H1 (cell line): ENCODE data around the gene PHLDA2. TPM values are rescaled to one million over a fixed set of nuclear protein-coding genes. Genes with fewer than 3 reads are reported as not detected.

Experiments
- CTCF ChIA-PET: fragments of 300-600 bp; sonication (Branson Sonifier 250); formaldehyde crosslinking; loops from one replicate; lab custom pipeline; 2021; ENCODE audit not compliant: partially characterized antibody; lab: Charles Lee
- POLR2A ChIA-PET: fragments of 300-600 bp; sonication (Branson Sonifier 250); formaldehyde crosslinking; loops from one replicate; lab custom pipeline; 2021; ENCODE audit warnings: inconsistent platforms; ENCODE audit not compliant: partially characterized antibody; lab: Charles Lee
- DNase-seq, 2 experiments: peaks; one replicate each; pipeline versions ENCODE4 v3.0.0 to v3.0.0-alpha.2; 2010 to 2022; ENCODE audit warnings: low spot score in 2 of 2, low read depth in 1 of 2, mixed read lengths in 1 of 2
- FAIRE-seq: peaks from 2 replicates; lab custom pipeline; 2011; peaks lifted over from hg19 to GRCh38; lab: Jason Lieb, UNC
- H2AFZ ChIP-seq: 2 replicates; pipeline ENCODE4 v1.8.1; 2012; ENCODE audit warnings: low read length, inconsistent platforms
- H2AK5ac ChIP-seq: 2 replicates; pipeline ENCODE4 v1.6.1; 2013; ENCODE audit warnings: low read depth, low read length
- H2BK120ac ChIP-seq: replicated peaks from 2 replicates; pipeline ENCODE3; 2013; ENCODE audit warnings: low read depth, low read length, inconsistent platforms
- H2BK12ac ChIP-seq: 2 replicates; pipeline ENCODE4 v1.6.1; 2013; ENCODE audit warnings: low read depth, low read length
- H2BK15ac ChIP-seq: 2 replicates; pipeline ENCODE4 v1.6.1; 2013; ENCODE audit warnings: low read length
- H2BK20ac ChIP-seq: 2 replicates; pipeline ENCODE4 v1.6.1; 2013; ENCODE audit warnings: low read length
- H2BK5ac ChIP-seq: 2 replicates; pipeline ENCODE4 v1.6.1; 2013; ENCODE audit warnings: low read depth, low read length
- H3K14ac ChIP-seq: 2 replicates; pipeline ENCODE4 v1.6.1; 2013; ENCODE audit warnings: inconsistent platforms; ENCODE audit not compliant: insufficient read length
- H3K18ac ChIP-seq: 2 replicates; pipeline ENCODE4 v1.6.1; 2013; ENCODE audit warnings: low read length; ENCODE audit errors: extremely low read depth
- H3K23ac ChIP-seq: 2 replicates; pipeline ENCODE4 v1.6.1; 2013; ENCODE audit warnings: inconsistent platforms; ENCODE audit not compliant: insufficient read length
- H3K23me2 ChIP-seq: 2 replicates; pipeline ENCODE4 v1.6.1; 2013; ENCODE audit warnings: low read depth, low read length
- H3K27ac ChIP-seq: 2 replicates; pipeline ENCODE4 v1.6.1; 2011; ENCODE audit warnings: low read depth, low read length, inconsistent platforms
- H3K27me3 ChIP-seq, 4 experiments: replicated peaks in 1 of 4; 1 replicate in 1 of 4; 2 replicates in 3 of 4; pipeline versions ENCODE4 v1.6.1 to v1.8.1; 2011 to 2013; ENCODE audit warnings: low read length in 3 of 4, mild to moderate bottlenecking in 3 of 4, inconsistent platforms in 2 of 4, mixed read lengths in 2 of 4, moderate library complexity in 1 of 4; ENCODE audit not compliant: control insufficient read depth in 3 of 4, insufficient read depth in 3 of 4; ENCODE audit errors: extremely low read depth in 1 of 4
- H3K36me3 ChIP-seq, 4 experiments: 2 replicates each; pipeline versions ENCODE4 v1.6.1 to v1.8.1; 2011 to 2013; ENCODE audit warnings: mild to moderate bottlenecking in 4 of 4, low read length in 3 of 4, moderate library complexity in 2 of 4, control low read depth in 1 of 4, inconsistent platforms in 1 of 4; ENCODE audit not compliant: insufficient read depth in 4 of 4, control insufficient read depth in 2 of 4
- H3K4ac ChIP-seq: replicated peaks from 2 replicates; pipeline ENCODE3; 2013; ENCODE audit warnings: low read length, low read depth, mixed read lengths, inconsistent platforms; ENCODE audit not compliant: insufficient read length
- H3K4me1 ChIP-seq, 4 experiments: replicated peaks in 1 of 4; 1 replicate in 1 of 4; 2 replicates in 3 of 4; pipeline versions ENCODE4 v1.6.1 to v1.8.1; 2011 to 2013; ENCODE audit warnings: low read length in 3 of 4, inconsistent platforms in 2 of 4, mixed read lengths in 1 of 4; ENCODE audit not compliant: insufficient read depth in 4 of 4, control insufficient read depth in 3 of 4
- H3K4me2 ChIP-seq, 2 experiments: 2 replicates each; pipeline versions ENCODE4 v1.6.1 to v1.8.1; 2011 to 2013; ENCODE audit warnings: low read depth in 2 of 2, low read length in 2 of 2, control low read depth in 1 of 2, inconsistent platforms in 1 of 2, mild to moderate bottlenecking in 1 of 2; ENCODE audit not compliant: insufficient read depth in 1 of 2
- H3K4me3 ChIP-seq, 4 experiments: fragments of 200-600, 300-600 bp in 1 of 4; sonication (generic), shearing (Covaris generic), sonication (Bioruptor Twin) in 1 of 4; 2 replicates each; pipeline versions ENCODE4 v1.5.1 to v1.8.1; 2011 to 2016; ENCODE audit warnings: low read length in 4 of 4, low read depth in 3 of 4, control low read depth in 2 of 4, inconsistent platforms in 2 of 4, mild to moderate bottlenecking in 2 of 4, mixed read lengths in 1 of 4, moderate library complexity in 1 of 4; ENCODE audit not compliant: insufficient read depth in 2 of 4; ENCODE audit errors: extremely low read depth in 1 of 4
- H3K56ac ChIP-seq: replicated peaks from 2 replicates; pipeline ENCODE3; 2013; ENCODE audit warnings: low read depth, mild to moderate bottlenecking, mixed read lengths, low read length, inconsistent platforms; ENCODE audit not compliant: insufficient read length
- H3K79me1 ChIP-seq: 2 replicates; pipeline ENCODE4 v1.6.1; 2013; ENCODE audit warnings: low read depth, low read length, control low read depth
- H3K79me2 ChIP-seq, 2 experiments: 2 replicates each; pipeline versions ENCODE4 v1.6.1 to v1.8.1; 2012 to 2013; ENCODE audit warnings: low read length in 2 of 2, mild to moderate bottlenecking in 2 of 2, inconsistent platforms in 1 of 2; ENCODE audit not compliant: insufficient read depth in 2 of 2, control insufficient read depth in 1 of 2
- H3K9ac ChIP-seq, 4 experiments: replicated peaks in 1 of 4; 1 replicate in 1 of 4; 2 replicates in 3 of 4; pipeline versions ENCODE4 v1.6.1 to v1.8.1; 2011 to 2013; ENCODE audit warnings: low read depth in 3 of 4, low read length in 3 of 4, control low read depth in 2 of 4, mild to moderate bottlenecking in 2 of 4, moderate library complexity in 2 of 4, inconsistent platforms in 1 of 4; ENCODE audit errors: extremely low read depth in 1 of 4
- H3K9me3 ChIP-seq, 2 experiments: 2 replicates each; pipeline versions ENCODE4 v1.6.1 to v1.8.1; 2012 to 2013; ENCODE audit warnings: mild to moderate bottlenecking in 2 of 2, moderate library complexity in 2 of 2, control low read depth in 1 of 2, inconsistent platforms in 1 of 2, low read depth in 1 of 2, low read length in 1 of 2, mixed read lengths in 1 of 2; ENCODE audit not compliant: insufficient read depth in 2 of 2
- H4K20me1 ChIP-seq, 2 experiments: replicated peaks in 1 of 2; 2 replicates each; pipeline versions ENCODE3 to v1.8.1; 2011 to 2013; ENCODE audit warnings: inconsistent platforms in 2 of 2, low read length in 2 of 2, mild to moderate bottlenecking in 1 of 2; ENCODE audit not compliant: insufficient read depth in 2 of 2, control insufficient read depth in 1 of 2
- H4K5ac ChIP-seq: 2 replicates; pipeline ENCODE4 v1.6.1; 2013; ENCODE audit warnings: low read length, low read depth, mixed read lengths, inconsistent platforms; ENCODE audit not compliant: insufficient read length
- H4K8ac ChIP-seq: 2 replicates; pipeline ENCODE4 v1.8.0; 2013; ENCODE audit warnings: mild to moderate bottlenecking, moderate library complexity, low read length, inconsistent platforms; ENCODE audit not compliant: insufficient read depth; ENCODE audit errors: extremely low read depth
- H4K91ac ChIP-seq: replicated peaks from 2 replicates; pipeline ENCODE3; 2013; ENCODE audit warnings: low read length, mixed read lengths, inconsistent platforms; ENCODE audit not compliant: insufficient read length
- CTCF ChIP-seq, 3 experiments: IDR thresholded peaks; 1 replicate in 2 of 3; 2 replicates in 1 of 3; pipeline versions ENCODE4 v1.5.1 to v1.6.1; 2011; ENCODE audit warnings: low read length in 3 of 3, mild to moderate bottlenecking in 3 of 3, inconsistent platforms in 2 of 3, low read depth in 1 of 3, moderate library complexity in 1 of 3; ENCODE audit not compliant: insufficient read depth in 1 of 3; ENCODE audit errors: control extremely low read depth in 1 of 3
- HDAC2 ChIP-seq, 2 experiments: fragments of 300-600 bp in 1 of 2; sonication (generic) in 1 of 2; IDR thresholded peaks; 2 replicates each; pipeline ENCODE4 v1.6.1; 2011 to 2012; ENCODE audit warnings: low read depth in 2 of 2, low read length in 2 of 2, mild to moderate bottlenecking in 2 of 2, moderate library complexity in 2 of 2, borderline replicate concordance in 1 of 2, inconsistent platforms in 1 of 2
- JUND ChIP-seq: IDR thresholded peaks from 2 replicates; pipeline ENCODE4 v1.6.1; 2011; ENCODE audit warnings: mild to moderate bottlenecking, improper control_type of control experiment, low read length
- KDM1A ChIP-seq: fragments of 200-600, 300-600 bp; sonication (generic); IDR thresholded peaks from 2 replicates; pipeline ENCODE4 v1.7.1; 2016; ENCODE audit warnings: mild to moderate bottlenecking, low read length, borderline replicate concordance
- KDM4A ChIP-seq: IDR thresholded peaks from one replicate; pipeline ENCODE4 v1.7.1; 2012; ENCODE audit warnings: low read depth, mild to moderate bottlenecking, moderate library complexity, low read length, inconsistent platforms; ENCODE audit not compliant: severe bottlenecking
- TBP ChIP-seq: IDR thresholded peaks from 2 replicates; pipeline ENCODE4 v1.6.1; 2011; ENCODE audit warnings: low read depth, low read length, improper control_type of control experiment
- TCF12 ChIP-seq: IDR thresholded peaks from 2 replicates; pipeline ENCODE4 v1.6.1; 2011; ENCODE audit warnings: low read depth, mild to moderate bottlenecking, low read length
- USF2 ChIP-seq: IDR thresholded peaks from 2 replicates; pipeline ENCODE4 v1.6.1; 2011; ENCODE audit warnings: low read length, improper control_type of control experiment
- WGBS, 2 experiments: shearing (Covaris generic) in 1 of 2; methylation state at CpG; one replicate each; pipeline versions ENCODE4 v1.1.6 to v1.1.7; 2013 to 2015; ENCODE audit warnings: low lambda C conversion rate in 2 of 2, mixed read lengths in 2 of 2, inconsistent platforms in 1 of 2, low coverage in 1 of 2, missing lambda C conversion rate in 1 of 2; ENCODE audit not compliant: insufficient replicate concordance in 2 of 2, insufficient coverage in 1 of 2, insufficient read length in 1 of 2; ENCODE audit errors: extremely low coverage in 1 of 2, missing lambda C conversion rate in 1 of 2; 5-methylcytosine and 5-hydroxymethylcytosine counted together
- polyA plus RNA-seq, 7 experiments: library from polyadenylated mRNA; depleted of rRNA in 3 of 7; stranded (reverse) in 5 of 7; unstranded in 2 of 7; fragments of >200 nt in 5 of 7; fragments of 200-250 nt in 2 of 7; gene quantifications; 1 replicate in 5 of 7; 2 replicates in 1 of 7; 4 replicates in 1 of 7; pipeline versions ENCODE4 v1.2.1 to v1.2.3, GENCODE V29; 2011 to 2013; ENCODE audit warnings: missing spikeins in 2 of 7, mixed read lengths in 2 of 7
- total RNA-seq: library from RNA; stranded (reverse); fragmentation: NEBNext Ultra II Directional; extraction: Animal tissue kit (Norgen Biotek cat#: 25700); gene quantifications from 2 replicates; pipeline ENCODE4 v1.2.1, GENCODE V29; 2021

The PHLDA2 gene
- total and polyA plus RNA-seq, 2 of the 8 experiments (the other 6 are each of a cell fraction or from before 2014, with no cell fraction given) = 5.2 to 7.6 TPM

- WGBS, 2 experiments = 89% methylated on average over 12 of the region's 13 CpGs; no CpG with 5 or more reads in 1 of the 2 experiments
- POLR2A ChIA-PET = interaction anchor here (0.7 to 2.9 kb wide), 5 partner anchors 9 to 49 kb away, joined by 3 to 13 read pairs (median 4); partner anchors contain the start of gene NAP1L4
- H4K5ac ChIP-seq = no peak overlapping the region
- no peak for TF ChIP-seq KDM1A
- no peak for TF ChIP-seq KDM4A
- TF ChIP-seq USF2 = no peak
- no peak for TF ChIP-seq TBP
- no peak for TF ChIP-seq TCF12
- TF ChIP-seq HDAC2 (IDR thresholded peaks at IDR 0.05; ENCODE audit: borderline replicate concordance in 1 of 2, low read depth in 2 of 2, low read length in 2 of 2) = no peak
- TF ChIP-seq CTCF (IDR thresholded peaks at IDR 0.05; ENCODE audit: control extremely low read depth in 1 of 3, insufficient read depth in 1 of 3, low read depth in 1 of 3, low read length in 3 of 3) = no peak
- no peak for TF ChIP-seq JUND
Measured at GRCh38 chr11:2942447-2942846, 13.2 kb upstream of the PHLDA2 start.

More at GRCh38 chr11:2942447-2942846, 13.2 kb upstream of the PHLDA2 start:
- no peak overlapping the region for H3K9ac ChIP-seq
- H2BK15ac ChIP-seq = no peak overlapping the region
- peaks cover 17 to 25% of the 10 kb centered on the region in 2 experiments for H4K20me1 ChIP-seq
- H2BK120ac ChIP-seq = no peak overlapping the region
- no peak overlapping the region for H3K14ac ChIP-seq
- no peak overlapping the region for H3K4me3 ChIP-seq
- H2AK5ac ChIP-seq = no peak overlapping the region
- no peak overlapping the region for H3K4me2 ChIP-seq
- DNase-seq = no peak
- no peaks in the 10 kb centered on the region for H3K79me2 ChIP-seq
- no peaks in the 10 kb centered on the region for H3K23me2 ChIP-seq
- H3K36me3 ChIP-seq = peaks cover 7 to 13% (median 10%) of the 10 kb centered on the region in 4 experiments; a peak in 6 of 8 replicates
- no peak overlapping the region for H3K18ac ChIP-seq
- no peak overlapping the region for H2BK12ac ChIP-seq
- H3K4me1 ChIP-seq = peaks cover 0 to 26% (median 12%) of the 10 kb centered on the region in 4 experiments; a peak in 6 of 7 replicates
- no peak overlapping the region for H2BK5ac ChIP-seq
- no peak overlapping the region for H4K8ac ChIP-seq
- CTCF ChIA-PET = interaction anchor here (1.2 to 4.9 kb wide), 4 partner anchors 11 to 95 kb away, joined by 3 to 33 read pairs (median 6); partner anchors contain the start of gene PHLDA2
- H3K27me3 ChIP-seq = no peaks in the 10 kb centered on the region
- H3K27ac ChIP-seq = no peak overlapping the region
- peaks cover 15 to 21% of the 10 kb centered on the region in 2 experiments for H3K9me3 ChIP-seq
- no peak overlapping the region for H3K23ac ChIP-seq
- no peak overlapping the region for H3K4ac ChIP-seq
- H2BK20ac ChIP-seq = no peak overlapping the region
- FAIRE-seq = no peak
- H2AFZ ChIP-seq = no peak overlapping the region
- no peak overlapping the region for H4K91ac ChIP-seq
- H3K56ac ChIP-seq = no peak overlapping the region
- H3K79me1 ChIP-seq = peaks cover 3% of the 10 kb centered on the region; the same call in 1 of the 2 replicates
